D341Med (cell line): ENCODE measurements around the gene LUC7L.
"Not testable (repeated sequence)": the region's sequence is repeated elsewhere in the genome, so short reads cannot be mapped to it uniquely, and the experiment has no call there.

Experiments used
- DNase-seq: peaks from one replicate; pipeline ENCODE4 v3.0.0; 2012; ENCODE audit warnings: low spot score

The LUC7L gene

GRCh38 chr16:179211-180092 lies 49.8 kb downstream of the LUC7L start:
- DNase-seq, result no peak

DNA sequence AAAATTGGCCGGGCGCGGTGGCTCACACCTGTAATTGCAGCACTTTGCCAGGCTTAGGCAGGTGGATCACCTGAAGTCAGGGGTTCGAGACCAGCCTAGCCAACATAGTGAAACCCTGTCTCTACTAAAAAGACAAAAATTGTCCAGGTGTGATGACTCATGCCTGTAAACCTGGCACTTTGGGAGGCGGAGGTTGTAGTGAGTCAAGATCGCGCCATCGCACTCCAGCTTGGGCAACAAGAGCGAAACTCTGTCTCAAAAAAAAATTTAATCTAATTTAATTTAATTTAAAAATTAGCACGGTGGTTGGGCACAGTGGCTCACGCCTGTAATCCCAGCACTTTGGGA lies 50.6 kb downstream of the LUC7L start:
- no peak for DNase-seq

DNA sequence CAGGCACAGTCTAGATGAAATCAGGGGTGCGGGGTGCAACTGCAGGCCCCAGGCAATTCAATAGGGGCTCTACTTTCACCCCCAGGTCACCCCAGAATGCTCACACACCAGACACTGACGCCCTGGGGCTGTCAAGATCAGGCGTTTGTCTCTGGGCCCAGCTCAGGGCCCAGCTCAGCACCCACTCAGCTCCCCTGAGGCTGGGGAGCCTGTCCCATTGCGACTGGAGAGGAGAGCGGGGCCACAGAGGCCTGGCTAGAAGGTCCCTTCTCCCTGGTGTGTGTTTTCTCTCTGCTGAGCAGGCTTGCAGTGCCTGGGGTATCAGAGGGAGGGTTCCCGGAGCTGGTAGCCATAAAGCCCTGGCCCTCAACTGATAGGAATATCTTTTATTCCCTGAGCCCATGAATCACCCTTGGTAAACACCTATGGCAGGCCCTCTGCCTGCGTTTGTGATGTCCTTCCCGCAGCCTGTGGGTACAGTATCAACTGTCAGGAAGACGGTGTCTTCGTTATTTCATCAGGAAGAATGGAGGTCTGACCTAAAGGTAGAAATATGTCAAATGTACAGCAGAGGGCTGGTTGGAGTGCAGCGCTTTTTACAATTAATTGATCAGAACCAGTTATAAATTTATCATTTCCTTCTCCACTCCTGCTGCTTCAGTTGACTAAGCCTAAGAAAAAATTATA lies 51.1 kb downstream of the LUC7L start:
- DNase-seq, result no peak

GRCh38 chr16:177394-177822 lies 51.8 kb downstream of the LUC7L start:
- no peak for DNase-seq

DNA sequence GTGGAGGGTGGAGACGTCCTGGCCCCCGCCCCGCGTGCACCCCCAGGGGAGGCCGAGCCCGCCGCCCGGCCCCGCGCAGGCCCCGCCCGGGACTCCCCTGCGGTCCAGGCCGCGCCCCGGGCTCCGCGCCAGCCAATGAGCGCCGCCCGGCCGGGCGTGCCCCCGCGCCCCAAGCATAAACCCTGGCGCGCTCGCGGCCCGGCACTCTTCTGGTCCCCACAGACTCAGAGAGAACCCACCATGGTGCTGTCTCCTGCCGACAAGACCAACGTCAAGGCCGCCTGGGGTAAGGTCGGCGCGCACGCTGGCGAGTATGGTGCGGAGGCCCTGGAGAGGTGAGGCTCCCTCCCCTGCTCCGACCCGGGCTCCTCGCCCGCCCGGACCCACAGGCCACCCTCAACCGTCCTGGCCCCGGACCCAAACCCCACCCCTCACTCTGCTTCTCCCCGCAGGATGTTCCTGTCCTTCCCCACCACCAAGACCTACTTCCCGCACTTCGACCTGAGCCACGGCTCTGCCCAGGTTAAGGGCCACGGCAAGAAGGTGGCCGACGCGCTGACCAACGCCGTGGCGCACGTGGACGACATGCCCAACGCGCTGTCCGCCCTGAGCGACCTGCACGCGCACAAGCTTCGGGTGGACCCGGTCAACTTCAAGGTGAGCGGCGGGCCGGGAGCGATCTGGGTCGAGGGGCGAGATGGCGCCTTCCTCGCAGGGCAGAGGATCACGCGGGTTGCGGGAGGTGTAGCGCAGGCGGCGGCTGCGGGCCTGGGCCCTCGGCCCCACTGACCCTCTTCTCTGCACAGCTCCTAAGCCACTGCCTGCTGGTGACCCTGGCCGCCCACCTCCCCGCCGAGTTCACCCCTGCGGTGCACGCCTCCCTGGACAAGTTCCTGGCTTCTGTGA lies 52.5 kb downstream of the LUC7L start, which contains the start of gene HBA1:
HBA1 (plus strand) TSS at position 204 of the 906 bp plus-strand sequence; CDS start at position 241, 37 bp downstream.
- DNase-seq, result not testable (repeated sequence)

DNA sequence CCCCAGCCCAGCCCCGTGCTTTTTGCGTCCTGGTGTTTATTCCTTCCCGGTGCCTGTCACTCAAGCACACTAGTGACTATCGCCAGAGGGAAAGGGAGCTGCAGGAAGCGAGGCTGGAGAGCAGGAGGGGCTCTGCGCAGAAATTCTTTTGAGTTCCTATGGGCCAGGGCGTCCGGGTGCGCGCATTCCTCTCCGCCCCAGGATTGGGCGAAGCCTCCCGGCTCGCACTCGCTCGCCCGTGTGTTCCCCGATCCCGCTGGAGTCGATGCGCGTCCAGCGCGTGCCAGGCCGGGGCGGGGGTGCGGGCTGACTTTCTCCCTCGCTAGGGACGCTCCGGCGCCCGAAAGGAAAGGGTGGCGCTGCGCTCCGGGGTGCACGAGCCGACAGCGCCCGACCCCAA lies 53.2 kb downstream of the LUC7L start:
- not testable (repeated sequence) for DNase-seq

DNA sequence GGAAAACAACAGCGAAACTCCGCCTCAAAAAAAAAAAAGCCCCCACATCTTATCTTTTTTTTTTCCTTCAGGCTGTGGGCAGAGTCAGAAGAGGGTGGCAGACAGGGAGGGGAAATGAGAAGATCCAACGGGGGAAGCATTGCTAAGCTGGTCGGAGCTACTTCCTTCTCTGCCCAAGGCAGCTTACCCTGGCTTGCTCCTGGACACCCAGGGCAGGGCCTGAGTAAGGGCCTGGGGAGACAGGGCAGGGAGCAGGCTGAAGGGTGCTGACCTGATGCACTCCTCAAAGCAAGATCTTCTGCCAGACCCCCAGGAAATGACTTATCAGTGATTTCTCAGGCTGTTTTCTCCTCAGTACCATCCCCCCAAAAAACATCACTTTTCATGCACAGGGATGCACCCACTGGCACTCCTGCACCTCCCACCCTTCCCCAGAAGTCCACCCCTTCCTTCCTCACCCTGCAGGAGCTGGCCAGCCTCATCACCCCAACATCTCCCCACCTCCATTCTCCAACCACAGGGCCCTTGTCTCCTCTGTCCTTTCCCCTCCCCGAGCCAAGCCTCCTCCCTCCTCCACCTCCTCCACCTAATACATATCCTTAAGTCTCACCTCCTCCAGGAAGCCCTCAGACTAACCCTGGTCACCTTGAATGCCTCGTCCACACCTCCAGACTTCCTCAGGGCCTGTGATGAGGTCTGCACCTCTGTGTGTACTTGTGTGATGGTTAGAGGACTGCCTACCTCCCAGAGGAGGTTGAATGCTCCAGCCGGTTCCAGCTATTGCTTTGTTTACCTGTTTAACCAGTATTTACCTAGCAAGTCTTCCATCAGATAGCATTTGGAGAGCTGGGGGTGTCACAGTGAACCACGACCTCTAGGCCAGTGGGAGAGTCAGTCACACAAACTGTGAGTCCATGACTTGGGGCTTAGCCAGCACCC lies 54.0 kb downstream of the LUC7L start:
- no peak for DNase-seq

GRCh38 chr16:173928-174769 lies 55.1 kb downstream of the LUC7L start:
- not testable (repeated sequence) for DNase-seq

- DNase-seq, result not testable (repeated sequence)
These were observed 55.9 kb downstream of the LUC7L start for GRCh38 chr16:173211-173854.

GRCh38 chr16:172374-172941 lies 56.8 kb downstream of the LUC7L start, which contains the start of gene HBA2:
Gene HBA2 (plus strand): TSS chr16:172876. CDS start chr16:172913, 37 bp downstream.
- not testable (repeated sequence) for DNase-seq

DNA sequence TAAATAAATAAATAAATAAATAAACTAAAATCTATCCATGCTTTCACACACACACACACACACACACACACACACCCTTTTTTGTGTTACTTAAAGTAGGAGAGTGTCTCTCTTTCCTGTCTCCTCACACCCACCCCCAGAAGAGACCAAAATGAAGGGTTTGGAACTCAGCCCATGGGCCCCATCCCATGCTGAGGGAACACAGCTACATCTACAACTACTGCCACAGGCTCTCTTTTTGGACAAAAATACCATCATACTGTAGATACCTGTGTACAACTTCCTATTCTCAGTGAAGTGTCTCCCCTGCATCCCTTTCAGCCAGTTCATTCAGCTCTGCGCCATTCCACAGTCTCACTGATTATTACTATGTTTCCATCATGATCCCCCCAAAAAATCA lies 58.5 kb downstream of the LUC7L start:
- DNase-seq, result no peak

DNA sequence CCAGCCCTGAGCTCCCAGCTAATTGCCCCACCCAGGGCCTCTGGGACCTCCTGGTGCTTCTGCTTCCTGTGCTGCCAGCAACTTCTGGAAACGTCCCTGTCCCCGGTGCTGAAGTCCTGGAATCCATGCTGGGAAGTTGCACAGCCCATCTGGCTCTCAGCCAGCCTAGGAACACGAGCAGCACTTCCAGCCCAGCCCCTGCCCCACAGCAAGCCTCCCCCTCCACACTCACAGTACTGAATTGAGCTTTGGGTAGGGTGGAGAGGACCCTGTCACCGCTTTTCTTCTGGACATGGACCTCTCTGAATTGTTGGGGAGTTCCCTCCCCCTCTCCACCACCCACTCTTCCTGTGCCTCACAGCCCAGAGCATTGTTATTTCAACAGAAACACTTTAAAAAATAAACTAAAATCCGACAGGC lies 59.2 kb downstream of the LUC7L start:
- DNase-seq, result not testable (repeated sequence)

DNA sequence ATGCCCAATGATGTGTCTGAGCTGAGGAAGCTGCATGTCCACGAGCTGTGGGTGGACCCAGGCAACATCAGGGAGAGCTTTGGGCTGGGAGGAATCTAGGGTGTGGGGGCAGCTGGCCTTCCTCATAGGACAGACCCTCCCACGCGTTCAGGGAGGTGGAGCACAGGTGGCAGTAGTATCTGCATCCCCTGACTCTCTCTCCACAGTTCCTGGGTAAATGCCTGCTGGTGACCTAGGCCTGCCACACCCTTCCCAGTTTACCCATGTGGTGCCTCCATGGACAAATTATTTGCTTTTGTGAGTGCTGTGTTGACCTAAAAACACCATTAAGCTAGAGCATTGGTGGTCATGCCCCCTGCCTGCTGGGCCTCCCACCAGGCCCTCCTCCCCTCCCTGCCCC lies 60.2 kb downstream of the LUC7L start:
- no peak for DNase-seq

- peak; percentile 50 for DNase-seq
These were observed 60.8 kb downstream of the LUC7L start for GRCh38 chr16:168424-168823.

DNA sequence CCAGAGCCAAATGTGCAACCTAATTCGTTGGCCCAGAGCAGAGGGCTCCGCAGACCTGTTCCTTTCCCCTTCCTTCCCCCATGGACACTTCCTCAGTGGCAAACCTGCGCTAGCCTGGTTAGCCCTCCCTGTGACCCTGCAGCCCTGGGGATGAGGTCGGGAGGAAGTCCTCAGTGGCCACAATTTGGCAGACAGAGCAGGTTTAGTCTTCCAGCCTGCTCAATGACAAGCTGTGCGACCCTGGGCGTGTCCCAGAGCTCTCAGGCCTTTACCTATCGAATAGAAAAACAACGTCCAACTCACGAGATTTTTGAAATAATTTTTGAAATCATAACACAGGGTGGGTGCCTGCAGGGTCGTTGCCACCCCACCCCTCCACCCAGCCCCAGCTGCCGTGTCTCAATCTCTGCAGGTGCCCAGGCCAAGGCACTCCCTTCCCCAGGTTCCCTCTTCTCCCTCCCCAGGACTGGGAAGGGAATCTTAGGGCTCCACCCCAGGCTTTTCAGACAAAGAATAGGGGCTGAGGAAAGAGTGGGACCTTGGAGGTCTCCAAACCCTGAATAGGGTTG lies 62.0 kb downstream of the LUC7L start:
- DNase-seq, result no peak

GRCh38 chr16:166375-167121 lies 62.7 kb downstream of the LUC7L start:
- DNase-seq, result no peak

GRCh38 chr16:165539-166374 lies 63.5 kb downstream of the LUC7L start, which contains the start of gene HBM:
Gene HBM (plus strand): TSS chr16:165978. CDS start chr16:165998, 20 bp downstream.
- DNase-seq, result no peak
